ENCODE measurements around the gene NLGN1. TPM values are rescaled to one million over a fixed set of nuclear protein-coding genes. Genes with fewer than 3 reads are reported as not detected.

NLGN1 gene
- total and polyA plus RNA-seq, 2 experiments from 2014 or later = 5.1 to 11.2 TPM

DNA sequence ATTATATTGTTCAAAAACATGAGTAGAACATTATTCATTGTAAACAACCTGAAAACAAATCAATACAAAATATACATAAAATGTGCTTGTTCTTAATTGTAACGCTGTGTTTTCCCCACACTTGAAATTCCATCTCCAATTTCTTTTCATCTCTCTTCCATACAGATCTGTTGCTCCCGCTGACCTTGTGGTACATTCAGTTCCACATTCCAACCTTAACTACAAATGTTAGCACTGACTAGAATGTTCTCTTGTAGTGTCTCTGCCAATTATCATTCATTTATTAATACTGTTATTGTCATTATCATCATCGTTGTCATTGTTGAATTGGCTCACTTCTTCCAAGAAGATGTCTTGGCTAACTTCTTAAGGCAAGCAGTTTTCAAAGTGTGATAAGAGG is 65.7 kb downstream of the NLGN1 start:
- Histone ChIP-seq H3K4me2 (no peak overlapping the region), H3K27ac (no peak overlapping the region), H3K36me3 (replicated peaks; ENCODE audit: insufficient read depth, low read depth) (no peaks in the 10 kb centered on the region), H3K4me1 (ENCODE audit: insufficient read depth) (no peaks in the 10 kb centered on the region), H3K9me3 (ENCODE audit: low read depth) (no peaks in the 10 kb centered on the region), H3K79me2 (no peaks in the 10 kb centered on the region), H3K27me3 (no peaks in the 10 kb centered on the region), H2AFZ (no peak overlapping the region), H3K9me2 (replicated peaks; ENCODE audit: insufficient read depth) (no peaks in the 10 kb centered on the region), H3K4me3 (no peak overlapping the region), H4K20me1 (ENCODE audit: insufficient read depth, poor library complexity, severe bottlenecking) (no peaks in the 10 kb centered on the region)
- TF ChIP-seq EZH2 (IDR thresholded peaks at IDR 0.05; ENCODE audit: borderline replicate concordance) (no peak), EZH2phosphoT487 (IDR thresholded peaks at IDR 0.05; ENCODE audit: low read depth, severe bottlenecking, unreplicated experiment) (no peak)
- TF ChIP-seq, protein P1, sequence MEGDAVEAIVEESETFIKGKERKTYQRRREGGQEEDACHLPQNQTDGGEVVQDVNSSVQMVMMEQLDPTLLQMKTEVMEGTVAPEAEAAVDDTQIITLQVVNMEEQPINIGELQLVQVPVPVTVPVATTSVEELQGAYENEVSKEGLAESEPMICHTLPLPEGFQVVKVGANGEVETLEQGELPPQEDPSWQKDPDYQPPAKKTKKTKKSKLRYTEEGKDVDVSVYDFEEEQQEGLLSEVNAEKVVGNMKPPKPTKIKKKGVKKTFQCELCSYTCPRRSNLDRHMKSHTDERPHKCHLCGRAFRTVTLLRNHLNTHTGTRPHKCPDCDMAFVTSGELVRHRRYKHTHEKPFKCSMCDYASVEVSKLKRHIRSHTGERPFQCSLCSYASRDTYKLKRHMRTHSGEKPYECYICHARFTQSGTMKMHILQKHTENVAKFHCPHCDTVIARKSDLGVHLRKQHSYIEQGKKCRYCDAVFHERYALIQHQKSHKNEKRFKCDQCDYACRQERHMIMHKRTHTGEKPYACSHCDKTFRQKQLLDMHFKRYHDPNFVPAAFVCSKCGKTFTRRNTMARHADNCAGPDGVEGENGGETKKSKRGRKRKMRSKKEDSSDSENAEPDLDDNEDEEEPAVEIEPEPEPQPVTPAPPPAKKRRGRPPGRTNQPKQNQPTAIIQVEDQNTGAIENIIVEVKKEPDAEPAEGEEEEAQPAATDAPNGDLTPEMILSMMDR (IDR thresholded peaks at IDR 0.05; ENCODE audit: poor library complexity) = no peak
- WGBS (ENCODE audit: low lambda C conversion rate, missing lambda C conversion rate) = 99% methylated on average over 3 of the region's 3 CpGs
- no peak for DNase-seq (ENCODE audit: low spot score)

DNA sequence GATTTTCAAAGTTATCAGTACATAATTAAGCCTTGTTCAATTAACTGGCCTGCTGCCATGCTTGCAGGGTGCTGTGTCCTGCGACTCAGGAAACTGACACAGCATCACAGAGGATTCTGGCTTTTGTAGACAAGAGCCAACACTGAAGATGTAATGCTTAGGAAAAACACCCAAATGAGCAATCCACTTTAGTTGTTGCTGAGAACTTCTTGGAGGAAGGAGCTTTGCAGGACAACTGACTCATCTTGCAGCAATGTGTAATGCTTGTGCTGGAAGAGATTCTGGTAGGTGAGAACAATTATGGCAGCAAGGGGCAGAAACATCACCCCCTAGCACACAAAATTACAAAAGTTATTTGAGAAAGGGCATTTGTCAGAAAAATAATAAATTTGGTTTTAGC is 67.6 kb downstream of the NLGN1 start:
- TF ChIP-seq, protein P1 (IDR thresholded peaks at IDR 0.05; ENCODE audit: poor library complexity) = no peak
- TF ChIP-seq EZH2 (IDR thresholded peaks at IDR 0.05; ENCODE audit: borderline replicate concordance) = no peak
- TF ChIP-seq EZH2phosphoT487 (IDR thresholded peaks at IDR 0.05; ENCODE audit: low read depth, severe bottlenecking, unreplicated experiment) = no peak
- H3K36me3 ChIP-seq (replicated peaks; ENCODE audit: insufficient read depth, low read depth) = no peaks in the 10 kb centered on the region
- H3K79me2 ChIP-seq = no peaks in the 10 kb centered on the region

DNA sequence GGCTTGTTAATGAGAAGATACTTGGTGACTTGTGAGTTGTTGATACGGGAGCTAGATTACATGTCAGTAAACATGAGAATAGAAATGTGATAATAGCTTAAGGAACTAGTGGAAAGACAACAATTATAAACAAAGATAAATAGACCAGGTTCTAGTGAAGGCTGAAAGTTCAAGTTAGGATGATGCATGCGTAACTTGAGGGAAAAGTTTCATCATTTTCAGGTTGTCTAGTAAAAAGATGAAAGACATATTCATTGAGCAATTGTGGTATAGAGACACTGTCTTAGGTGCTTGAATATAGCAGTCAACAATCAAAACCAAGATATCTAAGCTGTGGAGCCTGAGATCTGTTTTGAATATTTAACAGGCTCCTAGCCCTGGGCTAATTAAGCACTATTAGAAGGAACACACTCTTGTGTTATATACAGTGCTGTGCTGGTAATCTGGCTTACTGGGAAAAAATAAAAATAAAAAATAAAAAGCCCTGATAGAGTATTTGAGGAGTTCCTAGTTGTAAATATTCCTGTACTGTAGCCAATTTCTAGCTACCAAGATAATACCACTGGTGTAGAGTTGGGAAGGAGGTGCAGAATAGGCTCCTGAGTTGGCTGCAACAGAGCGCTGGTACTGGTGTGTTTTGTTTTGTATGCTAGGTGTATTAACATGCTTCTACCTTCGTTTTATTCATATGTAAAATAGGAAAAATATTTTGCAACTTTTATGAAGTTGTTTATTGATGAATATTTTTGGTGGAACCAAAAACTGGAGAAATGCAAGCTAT is 68.5 kb downstream of the NLGN1 start:
- TF ChIP-seq EZH2 (IDR thresholded peaks at IDR 0.05; ENCODE audit: borderline replicate concordance) (no peak), EZH2phosphoT487 (IDR thresholded peaks at IDR 0.05; ENCODE audit: low read depth, severe bottlenecking, unreplicated experiment) (no peak)
- TF ChIP-seq, protein P1 (IDR thresholded peaks at IDR 0.05; ENCODE audit: poor library complexity) = no peak
- Histone ChIP-seq H3K4me2 (no peak overlapping the region), H2AFZ (no peak overlapping the region), H3K4me1 (ENCODE audit: insufficient read depth) (no peaks in the 10 kb centered on the region), H3K4me3 (no peak overlapping the region), H3K9me2 (replicated peaks; ENCODE audit: insufficient read depth) (no peaks in the 10 kb centered on the region), H4K20me1 (ENCODE audit: insufficient read depth, poor library complexity, severe bottlenecking) (no peaks in the 10 kb centered on the region), H3K9me3 (ENCODE audit: low read depth) (no peaks in the 10 kb centered on the region), H3K79me2 (no peaks in the 10 kb centered on the region), H3K27me3 (no peaks in the 10 kb centered on the region), H3K36me3 (replicated peaks; ENCODE audit: insufficient read depth, low read depth) (no peaks in the 10 kb centered on the region), H3K27ac (no peak overlapping the region)
- DNase-seq (ENCODE audit: low spot score) = no peak
- 89% methylated on average over 4 of the region's 4 CpGs for WGBS (ENCODE audit: low lambda C conversion rate, missing lambda C conversion rate)

More for the DNA sequence above, 67.6 kb downstream of the NLGN1 start:
- H3K9me2 ChIP-seq (replicated peaks; ENCODE audit: insufficient read depth) = no peaks in the 10 kb centered on the region
- no peaks in the 10 kb centered on the region for H3K27me3 ChIP-seq
- no peaks in the 10 kb centered on the region for H3K9me3 ChIP-seq (ENCODE audit: low read depth)
- WGBS (ENCODE audit: low lambda C conversion rate, missing lambda C conversion rate) = 77% methylated on average over 1 of the region's 1 CpG
- H3K27ac ChIP-seq = no peak overlapping the region
- no peak for DNase-seq (ENCODE audit: low spot score)
- no peak overlapping the region for H3K4me2 ChIP-seq
- no peaks in the 10 kb centered on the region for H4K20me1 ChIP-seq (ENCODE audit: insufficient read depth, poor library complexity, severe bottlenecking)
- no peaks in the 10 kb centered on the region for H3K4me1 ChIP-seq (ENCODE audit: insufficient read depth)
- H3K4me3 ChIP-seq = no peak overlapping the region
- H2AFZ ChIP-seq = no peak overlapping the region

All from hepatocyte (in vitro differentiated cells).